A549 (cell line): ENCODE results near the gene PLD2. TPM values are rescaled to one million over a fixed set of nuclear protein-coding genes. Genes with fewer than 3 reads are reported as not detected.

ENCODE experiments used
- ATAC-seq, 2 experiments: fragments of 200-7000 bp in 1 of 2; fragments of >200 bp in 1 of 2; cut with Nextera tagmentation in 1 of 2; cut with Tn5 transposase in 1 of 2; 3 replicates each; pipeline versions ENCODE4 v1.8.0 to v1.9.1; 2018 to 2020; ENCODE audit warnings: mild to moderate bottlenecking in 1 of 2, moderate library complexity in 1 of 2
- CTCF ChIA-PET: fragments of 300-600 bp; sonication (Branson Sonifier 250); formaldehyde crosslinking; extraction: SDS; loops from one replicate; lab custom pipeline; 2021; ENCODE audit warnings: antibody characterized with exemption, inconsistent platforms; lab: Yijun Ruan, JAX
- POLR2A ChIA-PET: fragments of 350-600 bp; formaldehyde crosslinking; extraction: SDS; loops from one replicate; lab custom pipeline; 2021; ENCODE audit warnings: antibody characterized with exemption, inconsistent platforms; lab: Yijun Ruan, JAX
- DNase-seq, 2 experiments: peaks; one replicate each; pipeline versions ENCODE4 v3.0.0 to v3.0.0-alpha.2; 2011 to 2016; ENCODE audit warnings: low read depth in 1 of 2, low spot score in 1 of 2
- FAIRE-seq: peaks from 2 replicates; lab custom pipeline; 2011; peaks lifted over from hg19 to GRCh38; lab: Jason Lieb, UNC
- H3K27ac ChIP-seq, 2 experiments: fragments of >200 bp; sonication (Bioruptor Twin); formaldehyde crosslinking; 3 replicates each; pipeline ENCODE4 v1.5.1; 2016 to 2017
- H3K4me1 ChIP-seq: fragments of >200 bp; sonication (Bioruptor Twin); formaldehyde crosslinking; 3 replicates; pipeline ENCODE4 v1.6.1; 2016
- H3K4me2 ChIP-seq: fragments of >200 bp; sonication (Bioruptor Twin); formaldehyde crosslinking; 3 replicates; pipeline ENCODE4 v1.6.1; 2016
- H3K4me3 ChIP-seq: fragments of >200 bp; sonication (Bioruptor Twin); formaldehyde crosslinking; 3 replicates; pipeline ENCODE4 v1.5.1; 2016
- H3K9me3 ChIP-seq: fragments of >200 bp; sonication (Bioruptor Twin); formaldehyde crosslinking; 3 replicates; pipeline ENCODE4 v1.6.1; 2016
- CBX8 ChIP-seq: fragments of 200-600 bp; sonication (generic); IDR thresholded peaks from 2 replicates; pipeline ENCODE4 v1.6.1; 2016
- CEBPB ChIP-seq, 2 experiments: fragments of >200 bp in 1 of 2; sonication (Bioruptor Twin) in 1 of 2; formaldehyde crosslinking in 1 of 2; IDR thresholded peaks; 2 replicates each; pipeline ENCODE4 v1.6.1; 2012 to 2016
- EHF ChIP-seq: fragments of 250-450 bp; sonication (Bioruptor Pico); IDR thresholded peaks from 2 replicates; pipeline ENCODE4 v1.5.0; 2020; ENCODE audit warnings: mild to moderate bottlenecking
- EP300 ChIP-seq, 2 experiments: fragments of >200 bp; sonication (Bioruptor Twin); formaldehyde crosslinking; IDR thresholded peaks; 2 replicates in 1 of 2; 3 replicates in 1 of 2; pipeline ENCODE4 v1.6.1; 2016 to 2017
- FOSB ChIP-seq: fragments of 250-450 bp; sonication (Bioruptor Pico); IDR thresholded peaks from 2 replicates; pipeline ENCODE4 v1.5.0; 2020; ENCODE audit warnings: mild to moderate bottlenecking, moderate library complexity
- HDAC2 ChIP-seq: fragments of 200-600 bp; sonication (generic); IDR thresholded peaks from 2 replicates; pipeline ENCODE4 v1.6.1; 2016
- HEYL ChIP-seq: fragments of 250-450 bp; sonication (Bioruptor Pico); IDR thresholded peaks from 2 replicates; pipeline ENCODE4 v1.8.0; 2021; ENCODE audit warnings: mild to moderate bottlenecking, moderate library complexity
- HOXB13 ChIP-seq: fragments of 250-450 bp; sonication (Bioruptor Pico); IDR thresholded peaks from 2 replicates; pipeline ENCODE4 v1.5.0; 2020; ENCODE audit warnings: low read depth, mild to moderate bottlenecking, moderate library complexity
- HOXB5 ChIP-seq: fragments of 250-450 bp; sonication (Bioruptor Pico); IDR thresholded peaks from 2 replicates; pipeline ENCODE4 v1.5.0; 2020; ENCODE audit warnings: mild to moderate bottlenecking, moderate library complexity
- JUN ChIP-seq, 2 experiments: fragments of >200 bp; sonication (Bioruptor Twin); formaldehyde crosslinking; IDR thresholded peaks; 2 replicates in 1 of 2; 3 replicates in 1 of 2; pipeline ENCODE4 v1.6.1; 2016 to 2017
- JUNB ChIP-seq: fragments of >200 bp; sonication (Bioruptor Twin); formaldehyde crosslinking; IDR thresholded peaks from 2 replicates; pipeline ENCODE4 v1.6.1; 2016
- KDM1A ChIP-seq: fragments of 200-600 bp; sonication (generic); IDR thresholded peaks from 2 replicates; pipeline ENCODE4 v1.6.1; 2016; ENCODE audit warnings: low read depth, mild to moderate bottlenecking
- KDM5A ChIP-seq: fragments of 200-600 bp; sonication (generic); IDR thresholded peaks from 2 replicates; pipeline ENCODE4 v1.6.1; 2016; ENCODE audit warnings: antibody characterized with exemption, mild to moderate bottlenecking
- NFE2L2 ChIP-seq: fragments of 150-350 bp; conservative IDR thresholded peaks from 2 replicates; pipeline ENCODE4 v1.6.1; 2014; ENCODE audit warnings: low read length
- POLR2A ChIP-seq: IDR thresholded peaks from 2 replicates; pipeline ENCODE4 v1.6.1; 2012; ENCODE audit warnings: mild to moderate bottlenecking, low read length
- POLR2AphosphoS2 ChIP-seq: conservative IDR thresholded peaks from 2 replicates; pipeline ENCODE4 v1.6.1; 2012; ENCODE audit warnings: low read length, improper control_type of control experiment, inconsistent platforms
- RCOR1 ChIP-seq: fragments of 150-350 bp; IDR thresholded peaks from 2 replicates; pipeline ENCODE4 v1.6.1; 2014; ENCODE audit warnings: antibody characterized with exemption, low read length, low read depth
- RFX5 ChIP-seq: fragments of 450-650 bp; IDR thresholded peaks from 2 replicates; pipeline ENCODE4 v1.7.1; 2014; ENCODE audit warnings: antibody characterized with exemption, mild to moderate bottlenecking, moderate library complexity
- RNF2 ChIP-seq: fragments of 200-600 bp; sonication (generic); IDR thresholded peaks from 2 replicates; pipeline ENCODE4 v1.6.1; 2016; ENCODE audit warnings: low read depth, mild to moderate bottlenecking, antibody characterized with exemption, moderate library complexity, borderline replicate concordance
- TP53 ChIP-seq: fragments of 250-450 bp; sonication (Bioruptor Pico); IDR thresholded peaks from 2 replicates; pipeline ENCODE4 v1.5.0; 2021; ENCODE audit warnings: mild to moderate bottlenecking, moderate library complexity
- ZC3H11A ChIP-seq: fragments of 450-650 bp; IDR thresholded peaks from 2 replicates; pipeline ENCODE4 v1.6.1; 2014; ENCODE audit warnings: antibody characterized with exemption, mild to moderate bottlenecking
- ZSCAN20 ChIP-seq: fragments of 250-450 bp; sonication (Bioruptor Pico); IDR thresholded peaks from 2 replicates; pipeline ENCODE4 v1.8.0; 2022; ENCODE audit warnings: mild to moderate bottlenecking, moderate library complexity
- WGBS: methylation state at CpG from one replicate; pipeline ENCODE4 v1.1.6; 2017; ENCODE audit errors: missing lambda C conversion rate; 5-methylcytosine and 5-hydroxymethylcytosine counted together
- polyA plus RNA-seq, 4 experiments: library from polyadenylated mRNA; depleted of rRNA in 3 of 4; stranded (reverse); fragments of >200 nt; fragmentation: RNase III in 1 of 4; extraction: RNeasy Plus Mini Kit Qiagen cat#74134 plus additional on column Dnase treatment in 1 of 4; gene quantifications; 2 replicates in 3 of 4; 3 replicates in 1 of 4; pipeline ENCODE4 v1.2.3, GENCODE V29; 2011 to 2017
- TF ChIP-seq, protein P1 (sequence below): fragments of >200 bp; sonication (Bioruptor Twin); formaldehyde crosslinking; IDR thresholded peaks from 3 replicates; pipeline ENCODE4 v1.6.1; 2016
- TF ChIP-seq, protein P2 (sequence below): IDR thresholded peaks from 2 replicates; pipeline ENCODE4 v1.6.1; 2012
- TF ChIP-seq, protein P3 (sequence below): fragments of >200 bp; sonication (Bioruptor Twin); formaldehyde crosslinking; IDR thresholded peaks from 3 replicates; pipeline ENCODE4 v1.5.1; 2016
- TF ChIP-seq, protein P4 (sequence below): IDR thresholded peaks from 2 replicates; pipeline ENCODE4 v1.6.1; 2012; ENCODE audit warnings: low read depth, borderline replicate concordance
- TF ChIP-seq, protein P5 (sequence below): fragments of 150-350 bp; IDR thresholded peaks from 2 replicates; pipeline ENCODE4 v1.6.1; 2014; ENCODE audit warnings: low read depth, mild to moderate bottlenecking, low read length
- TF ChIP-seq, protein P6 (sequence below): fragments of 200-600 bp; sonication (generic); IDR thresholded peaks from 2 replicates; pipeline ENCODE4 v1.6.1; 2016; ENCODE audit warnings: antibody characterized with exemption, mild to moderate bottlenecking, moderate library complexity
- TF ChIP-seq, protein P7 (sequence below): fragments of 450-650 bp; IDR thresholded peaks from 2 replicates; pipeline ENCODE4 v1.6.1; 2014; ENCODE audit warnings: antibody characterized with exemption

PLD2 gene
- polyA plus RNA-seq, 2 of the 4 experiments (the other 2 are of a cell fraction): 17.0 to 23.0 TPM

DNA sequence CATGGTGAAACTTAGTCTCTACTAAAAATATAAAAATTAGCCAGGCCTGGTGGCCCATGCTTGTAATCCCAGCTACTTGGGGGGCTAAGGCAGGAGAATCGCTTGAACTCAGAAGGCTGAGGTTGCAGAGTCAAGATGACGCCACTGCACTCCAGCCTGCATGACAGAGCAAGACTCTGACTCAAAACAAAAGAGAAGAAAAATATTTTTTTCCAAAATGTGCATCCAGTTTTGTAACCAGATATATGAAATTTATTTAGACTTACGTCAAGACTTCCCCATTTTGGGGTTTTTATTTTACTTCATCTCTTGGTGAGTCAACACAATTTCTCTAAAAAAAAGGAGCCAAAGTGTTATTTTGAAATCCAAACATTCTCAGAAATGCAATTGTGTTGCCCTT is 40.8 kb upstream of the PLD2 start:
- no peak for ATAC-seq
- TF ChIP-seq, protein P1, sequence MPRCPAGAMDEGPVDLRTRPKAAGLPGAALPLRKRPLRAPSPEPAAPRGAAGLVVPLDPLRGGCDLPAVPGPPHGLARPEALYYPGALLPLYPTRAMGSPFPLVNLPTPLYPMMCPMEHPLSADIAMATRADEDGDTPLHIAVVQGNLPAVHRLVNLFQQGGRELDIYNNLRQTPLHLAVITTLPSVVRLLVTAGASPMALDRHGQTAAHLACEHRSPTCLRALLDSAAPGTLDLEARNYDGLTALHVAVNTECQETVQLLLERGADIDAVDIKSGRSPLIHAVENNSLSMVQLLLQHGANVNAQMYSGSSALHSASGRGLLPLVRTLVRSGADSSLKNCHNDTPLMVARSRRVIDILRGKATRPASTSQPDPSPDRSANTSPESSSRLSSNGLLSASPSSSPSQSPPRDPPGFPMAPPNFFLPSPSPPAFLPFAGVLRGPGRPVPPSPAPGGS: no peak
- TF ChIP-seq HOXB5 (CRISPR knock-in tag) (no peak), POLR2AphosphoS2 (no peak), RNF2 (no peak), KDM5A (no peak), ZC3H11A (no peak), CBX8 (no peak), CEBPB (IDR thresholded peaks at IDR 0.05) (no peak), JUNB (no peak), EP300 (IDR thresholded peaks at IDR 0.05) (no peak), JUN (IDR thresholded peaks at IDR 0.05) (no peak), HEYL (CRISPR knock-in tag) (no peak)
- TF ChIP-seq, protein P2, sequence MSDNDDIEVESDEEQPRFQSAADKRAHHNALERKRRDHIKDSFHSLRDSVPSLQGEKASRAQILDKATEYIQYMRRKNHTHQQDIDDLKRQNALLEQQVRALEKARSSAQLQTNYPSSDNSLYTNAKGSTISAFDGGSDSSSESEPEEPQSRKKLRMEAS: no peak
- TF ChIP-seq, protein P3, sequence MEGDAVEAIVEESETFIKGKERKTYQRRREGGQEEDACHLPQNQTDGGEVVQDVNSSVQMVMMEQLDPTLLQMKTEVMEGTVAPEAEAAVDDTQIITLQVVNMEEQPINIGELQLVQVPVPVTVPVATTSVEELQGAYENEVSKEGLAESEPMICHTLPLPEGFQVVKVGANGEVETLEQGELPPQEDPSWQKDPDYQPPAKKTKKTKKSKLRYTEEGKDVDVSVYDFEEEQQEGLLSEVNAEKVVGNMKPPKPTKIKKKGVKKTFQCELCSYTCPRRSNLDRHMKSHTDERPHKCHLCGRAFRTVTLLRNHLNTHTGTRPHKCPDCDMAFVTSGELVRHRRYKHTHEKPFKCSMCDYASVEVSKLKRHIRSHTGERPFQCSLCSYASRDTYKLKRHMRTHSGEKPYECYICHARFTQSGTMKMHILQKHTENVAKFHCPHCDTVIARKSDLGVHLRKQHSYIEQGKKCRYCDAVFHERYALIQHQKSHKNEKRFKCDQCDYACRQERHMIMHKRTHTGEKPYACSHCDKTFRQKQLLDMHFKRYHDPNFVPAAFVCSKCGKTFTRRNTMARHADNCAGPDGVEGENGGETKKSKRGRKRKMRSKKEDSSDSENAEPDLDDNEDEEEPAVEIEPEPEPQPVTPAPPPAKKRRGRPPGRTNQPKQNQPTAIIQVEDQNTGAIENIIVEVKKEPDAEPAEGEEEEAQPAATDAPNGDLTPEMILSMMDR: no peak
- TF ChIP-seq, protein P4, sequence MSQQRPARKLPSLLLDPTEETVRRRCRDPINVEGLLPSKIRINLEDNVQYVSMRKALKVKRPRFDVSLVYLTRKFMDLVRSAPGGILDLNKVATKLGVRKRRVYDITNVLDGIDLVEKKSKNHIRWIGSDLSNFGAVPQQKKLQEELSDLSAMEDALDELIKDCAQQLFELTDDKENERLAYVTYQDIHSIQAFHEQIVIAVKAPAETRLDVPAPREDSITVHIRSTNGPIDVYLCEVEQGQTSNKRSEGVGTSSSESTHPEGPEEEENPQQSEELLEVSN: no peak
- TF ChIP-seq, protein P5, sequence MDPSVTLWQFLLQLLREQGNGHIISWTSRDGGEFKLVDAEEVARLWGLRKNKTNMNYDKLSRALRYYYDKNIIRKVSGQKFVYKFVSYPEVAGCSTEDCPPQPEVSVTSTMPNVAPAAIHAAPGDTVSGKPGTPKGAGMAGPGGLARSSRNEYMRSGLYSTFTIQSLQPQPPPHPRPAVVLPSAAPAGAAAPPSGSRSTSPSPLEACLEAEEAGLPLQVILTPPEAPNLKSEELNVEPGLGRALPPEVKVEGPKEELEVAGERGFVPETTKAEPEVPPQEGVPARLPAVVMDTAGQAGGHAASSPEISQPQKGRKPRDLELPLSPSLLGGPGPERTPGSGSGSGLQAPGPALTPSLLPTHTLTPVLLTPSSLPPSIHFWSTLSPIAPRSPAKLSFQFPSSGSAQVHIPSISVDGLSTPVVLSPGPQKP: no peak
- TF ChIP-seq, all 56 proteins: peak for 0
- Histone ChIP-seq H3K9me3 (no peaks in the 10 kb centered on the region), H3K4me3 (no peak overlapping the region), H3K4me2 (no peak overlapping the region), H3K27ac (no peak overlapping the region), H3K4me1 (peaks cover 6% of the 10 kb centered on the region; the same call in 2 of the 3 replicates)
- DNase-seq (no peak), FAIRE-seq (no peak)
- ChIA-PET POLR2A (no interaction called here), CTCF (interaction anchor here (1.2 to 1.5 kb wide), 2 partner anchors 24 to 34 kb away, joined by 4 to 7 read pairs; no protein-coding TSS in a partner anchor)
- 88% methylated on average over 3 of the region's 3 CpGs for WGBS

DNA sequence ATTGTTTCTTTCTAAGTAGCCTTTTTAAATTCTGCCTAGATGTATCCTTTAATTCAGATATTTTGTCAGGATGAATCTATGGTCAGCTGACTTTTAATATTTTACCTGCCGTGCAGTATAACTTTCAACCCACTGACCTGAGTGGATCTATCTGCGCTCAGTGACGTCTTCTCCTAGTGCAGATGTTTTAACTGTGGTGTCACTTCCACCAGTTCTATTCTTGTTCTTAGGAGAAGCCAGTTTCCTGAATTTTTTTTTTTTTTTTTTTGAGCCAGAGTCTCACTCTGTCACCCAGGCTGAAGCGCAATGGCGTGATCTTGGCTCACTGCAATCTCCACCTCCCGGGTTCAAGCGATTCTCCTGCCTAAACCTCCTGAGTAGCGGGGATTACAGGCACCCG is 40.2 kb upstream of the PLD2 start:
- 90% methylated on average over 9 of the region's 9 CpGs for WGBS
- H3K4me1 ChIP-seq: peaks cover 11% of the 10 kb centered on the region
- H3K4me3 ChIP-seq: no peak overlapping the region
- ATAC-seq: no peak
- no peak for DNase-seq
- POLR2A ChIA-PET: no interaction called here
- FAIRE-seq: no peak
- CTCF ChIA-PET: interaction anchor here (1.2 to 1.5 kb wide), 2 partner anchors 24 to 35 kb away, joined by 4 to 7 read pairs; no protein-coding TSS in a partner anchor
- no peak overlapping the region for H3K4me2 ChIP-seq
- H3K27ac ChIP-seq: no peak overlapping the region
- H3K9me3 ChIP-seq: no peaks in the 10 kb centered on the region
- TF ChIP-seq, protein P6, sequence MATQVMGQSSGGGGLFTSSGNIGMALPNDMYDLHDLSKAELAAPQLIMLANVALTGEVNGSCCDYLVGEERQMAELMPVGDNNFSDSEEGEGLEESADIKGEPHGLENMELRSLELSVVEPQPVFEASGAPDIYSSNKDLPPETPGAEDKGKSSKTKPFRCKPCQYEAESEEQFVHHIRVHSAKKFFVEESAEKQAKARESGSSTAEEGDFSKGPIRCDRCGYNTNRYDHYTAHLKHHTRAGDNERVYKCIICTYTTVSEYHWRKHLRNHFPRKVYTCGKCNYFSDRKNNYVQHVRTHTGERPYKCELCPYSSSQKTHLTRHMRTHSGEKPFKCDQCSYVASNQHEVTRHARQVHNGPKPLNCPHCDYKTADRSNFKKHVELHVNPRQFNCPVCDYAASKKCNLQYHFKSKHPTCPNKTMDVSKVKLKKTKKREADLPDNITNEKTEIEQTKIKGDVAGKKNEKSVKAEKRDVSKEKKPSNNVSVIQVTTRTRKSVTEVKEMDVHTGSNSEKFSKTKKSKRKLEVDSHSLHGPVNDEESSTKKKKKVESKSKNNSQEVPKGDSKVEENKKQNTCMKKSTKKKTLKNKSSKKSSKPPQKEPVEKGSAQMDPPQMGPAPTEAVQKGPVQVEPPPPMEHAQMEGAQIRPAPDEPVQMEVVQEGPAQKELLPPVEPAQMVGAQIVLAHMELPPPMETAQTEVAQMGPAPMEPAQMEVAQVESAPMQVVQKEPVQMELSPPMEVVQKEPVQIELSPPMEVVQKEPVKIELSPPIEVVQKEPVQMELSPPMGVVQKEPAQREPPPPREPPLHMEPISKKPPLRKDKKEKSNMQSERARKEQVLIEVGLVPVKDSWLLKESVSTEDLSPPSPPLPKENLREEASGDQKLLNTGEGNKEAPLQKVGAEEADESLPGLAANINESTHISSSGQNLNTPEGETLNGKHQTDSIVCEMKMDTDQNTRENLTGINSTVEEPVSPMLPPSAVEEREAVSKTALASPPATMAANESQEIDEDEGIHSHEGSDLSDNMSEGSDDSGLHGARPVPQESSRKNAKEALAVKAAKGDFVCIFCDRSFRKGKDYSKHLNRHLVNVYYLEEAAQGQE: no peak
- TF ChIP-seq POLR2A (no peak), ZSCAN20 (CRISPR knock-in tag) (no peak), HDAC2 (no peak), FOSB (CRISPR knock-in tag) (no peak), HOXB13 (no peak), HEYL (CRISPR knock-in tag) (no peak), RFX5 (no peak), EHF (no peak), TP53 (CRISPR knock-in tag) (no peak), NFE2L2 (no peak), RCOR1 (no peak), KDM1A (no peak)
- TF ChIP-seq, protein P7, sequence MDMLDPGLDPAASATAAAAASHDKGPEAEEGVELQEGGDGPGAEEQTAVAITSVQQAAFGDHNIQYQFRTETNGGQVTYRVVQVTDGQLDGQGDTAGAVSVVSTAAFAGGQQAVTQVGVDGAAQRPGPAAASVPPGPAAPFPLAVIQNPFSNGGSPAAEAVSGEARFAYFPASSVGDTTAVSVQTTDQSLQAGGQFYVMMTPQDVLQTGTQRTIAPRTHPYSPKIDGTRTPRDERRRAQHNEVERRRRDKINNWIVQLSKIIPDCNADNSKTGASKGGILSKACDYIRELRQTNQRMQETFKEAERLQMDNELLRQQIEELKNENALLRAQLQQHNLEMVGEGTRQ: no peak
- TF ChIP-seq, protein P2: no peak
- TF ChIP-seq, protein P4: no peak
